ENCODE data around the gene ZNF302. TPM values are rescaled to one million over a fixed set of nuclear protein-coding genes. Genes with fewer than 3 reads are reported as not detected.

The ZNF302 gene
- total RNA-seq, 1 experiment from 2014 or later: 19.5 TPM

DNA sequence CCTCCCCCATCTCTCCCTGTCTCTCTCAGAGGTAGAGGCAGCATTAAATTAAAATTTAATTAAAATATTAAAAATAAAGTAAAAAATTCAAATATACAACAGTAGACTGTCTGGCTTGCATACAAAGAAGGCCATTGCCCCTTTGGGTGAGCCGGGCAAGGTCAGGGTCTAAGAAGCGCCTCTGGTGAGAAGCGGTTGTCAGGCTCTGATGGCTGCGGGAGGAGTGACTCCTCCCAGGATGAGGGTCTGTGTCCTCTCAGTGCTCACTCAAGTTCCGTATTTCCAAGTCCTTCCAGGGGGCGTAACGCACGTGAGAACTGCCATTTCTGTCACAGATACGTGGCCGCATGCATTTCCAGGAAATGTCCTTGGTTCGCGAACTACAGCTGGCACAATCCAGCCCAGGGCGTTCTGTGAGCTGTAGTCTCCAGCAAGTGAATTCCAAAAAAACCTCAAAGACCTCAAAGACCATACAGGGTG is 55.8 kb downstream of the ZNF302 start:
- TSS peak; percentile 94 for BruUV-seq (replicated peaks)
- Histone ChIP-seq H3K4me1 (replicated peaks; ENCODE audit: insufficient read depth) (peaks cover 8% of the 10 kb centered on the region), H2AFZ (peak overlapping the region; percentile 98), H3K36me3 (ENCODE audit: low read depth) (peaks cover 17% of the 10 kb centered on the region), H3K9me2 (ENCODE audit: insufficient read depth) (no peaks in the 10 kb centered on the region), H3K9me3 (ENCODE audit: insufficient read depth, low read depth) (peaks cover 17% of the 10 kb centered on the region), H4K20me1 (ENCODE audit: insufficient read depth) (no peaks in the 10 kb centered on the region), H3K27ac (peak overlapping the region; percentile 77), H3K4me3 (peak overlapping the region; percentile 93), H3K27me3 (ENCODE audit: insufficient read depth, low read depth) (peaks cover under 1% of the 10 kb centered on the region; the same call in 1 of the 2 replicates), H3K79me2 (ENCODE audit: low read depth) (no peaks in the 10 kb centered on the region), H3F3A (ENCODE audit: insufficient read depth, low read depth) (peaks cover 8% of the 10 kb centered on the region; the same call in 1 of the 2 replicates), H3K4me2 (peak overlapping the region; percentile 87)
- intact Hi-C loops (cut with micrococcal nuclease; ENCODE audit: unreplicated experiment): no loop called here
- TF ChIP-seq, protein P1, sequence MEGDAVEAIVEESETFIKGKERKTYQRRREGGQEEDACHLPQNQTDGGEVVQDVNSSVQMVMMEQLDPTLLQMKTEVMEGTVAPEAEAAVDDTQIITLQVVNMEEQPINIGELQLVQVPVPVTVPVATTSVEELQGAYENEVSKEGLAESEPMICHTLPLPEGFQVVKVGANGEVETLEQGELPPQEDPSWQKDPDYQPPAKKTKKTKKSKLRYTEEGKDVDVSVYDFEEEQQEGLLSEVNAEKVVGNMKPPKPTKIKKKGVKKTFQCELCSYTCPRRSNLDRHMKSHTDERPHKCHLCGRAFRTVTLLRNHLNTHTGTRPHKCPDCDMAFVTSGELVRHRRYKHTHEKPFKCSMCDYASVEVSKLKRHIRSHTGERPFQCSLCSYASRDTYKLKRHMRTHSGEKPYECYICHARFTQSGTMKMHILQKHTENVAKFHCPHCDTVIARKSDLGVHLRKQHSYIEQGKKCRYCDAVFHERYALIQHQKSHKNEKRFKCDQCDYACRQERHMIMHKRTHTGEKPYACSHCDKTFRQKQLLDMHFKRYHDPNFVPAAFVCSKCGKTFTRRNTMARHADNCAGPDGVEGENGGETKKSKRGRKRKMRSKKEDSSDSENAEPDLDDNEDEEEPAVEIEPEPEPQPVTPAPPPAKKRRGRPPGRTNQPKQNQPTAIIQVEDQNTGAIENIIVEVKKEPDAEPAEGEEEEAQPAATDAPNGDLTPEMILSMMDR (conservative IDR thresholded peaks at IDR 0.05): no peak
- no peak for TF ChIP-seq EZH2 (IDR thresholded peaks at IDR 0.05; ENCODE audit: low read depth)
- ChIA-PET POLR2A (ENCODE audit: unreplicated experiment) (no interaction called here), CTCF (no interaction called here)
- no peak for DNase-seq

DNA sequence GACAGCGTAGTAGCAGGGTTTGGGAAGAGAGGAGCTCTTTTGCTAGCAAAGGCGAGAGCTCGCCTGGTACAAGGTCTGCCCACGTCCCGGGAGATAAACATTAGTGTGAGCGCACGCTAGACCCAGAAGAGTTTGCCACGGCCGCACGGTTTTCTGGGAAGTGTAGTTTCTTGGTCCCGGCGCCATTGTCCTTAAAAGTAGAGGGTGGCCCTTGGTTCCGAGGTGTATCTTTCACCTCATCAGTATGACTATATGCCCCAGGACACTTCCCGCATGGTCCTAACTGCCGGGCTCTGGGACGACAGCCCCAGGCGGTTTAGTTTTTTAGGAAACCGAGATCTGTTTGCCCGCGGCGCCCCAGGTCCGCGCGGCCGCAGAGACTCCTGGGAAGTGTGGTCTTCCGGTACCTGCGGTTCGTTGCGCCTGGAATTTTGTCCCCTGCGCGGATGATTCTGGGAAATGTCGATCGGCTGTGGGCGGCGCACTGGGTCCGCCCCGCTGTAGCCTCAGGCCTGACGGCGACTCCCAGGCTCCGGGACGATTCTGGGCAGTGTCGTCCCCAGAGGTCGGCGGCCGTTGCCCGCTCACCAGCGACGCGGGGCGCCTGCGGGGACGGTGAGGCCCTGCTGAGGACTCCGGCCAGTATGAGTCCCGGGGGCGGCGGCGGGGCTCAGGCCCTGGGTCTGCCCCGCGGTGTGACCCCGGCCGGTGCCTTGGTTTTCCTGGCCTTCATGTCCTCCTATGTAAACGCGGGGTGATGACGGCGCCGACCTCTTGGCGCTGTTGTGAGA is 56.5 kb downstream of the ZNF302 start, which contains the start of gene ZNF181:
Gene ZNF181 (plus strand): TSS at position 498 of the 791 bp plus-strand sequence. CDS start 795 bp downstream, outside the sequence.
- no peaks in the 10 kb centered on the region for H3K9me2 ChIP-seq (ENCODE audit: insufficient read depth)
- ChIA-PET POLR2A (ENCODE audit: unreplicated experiment) (no interaction called here), CTCF (no interaction called here)
- H3K36me3 ChIP-seq (ENCODE audit: low read depth): peaks cover 22% of the 10 kb centered on the region
- BruUV-seq (replicated peaks): no TSS peak
- TF ChIP-seq, protein P1 (conservative IDR thresholded peaks at IDR 0.05): no peak
- TF ChIP-seq EZH2 (IDR thresholded peaks at IDR 0.05; ENCODE audit: low read depth): no peak
- peak within 1 kb of the TSS; percentile 98 for H2AFZ ChIP-seq
- H3K4me1 ChIP-seq (replicated peaks; ENCODE audit: insufficient read depth): peaks cover 8% of the 10 kb centered on the region
- peak within 1 kb of the TSS; percentile 93 for H3K4me3 ChIP-seq
- DNase-seq: peak; percentile 80 to 88
- H3F3A ChIP-seq (ENCODE audit: insufficient read depth, low read depth): peaks cover 8% of the 10 kb centered on the region; the same call in 1 of the 2 replicates
- intact Hi-C loops (cut with micrococcal nuclease; ENCODE audit: unreplicated experiment): loop anchor here (1.0 kb wide), 2 partner anchors 39 to 57 kb away; partner anchors contain the start of genes SCGB2B2, ZNF302 and ZNF599
- H3K27ac ChIP-seq: peak within 1 kb of the TSS; percentile 77
- H3K79me2 ChIP-seq (ENCODE audit: low read depth): no peaks in the 10 kb centered on the region
- H4K20me1 ChIP-seq (ENCODE audit: insufficient read depth): no peaks in the 10 kb centered on the region
- H3K9me3 ChIP-seq (ENCODE audit: insufficient read depth, low read depth): peaks cover 17% of the 10 kb centered on the region
- peak within 1 kb of the TSS; percentile 87 for H3K4me2 ChIP-seq
- no peaks in the 10 kb centered on the region for H3K27me3 ChIP-seq (ENCODE audit: insufficient read depth, low read depth)

DNA sequence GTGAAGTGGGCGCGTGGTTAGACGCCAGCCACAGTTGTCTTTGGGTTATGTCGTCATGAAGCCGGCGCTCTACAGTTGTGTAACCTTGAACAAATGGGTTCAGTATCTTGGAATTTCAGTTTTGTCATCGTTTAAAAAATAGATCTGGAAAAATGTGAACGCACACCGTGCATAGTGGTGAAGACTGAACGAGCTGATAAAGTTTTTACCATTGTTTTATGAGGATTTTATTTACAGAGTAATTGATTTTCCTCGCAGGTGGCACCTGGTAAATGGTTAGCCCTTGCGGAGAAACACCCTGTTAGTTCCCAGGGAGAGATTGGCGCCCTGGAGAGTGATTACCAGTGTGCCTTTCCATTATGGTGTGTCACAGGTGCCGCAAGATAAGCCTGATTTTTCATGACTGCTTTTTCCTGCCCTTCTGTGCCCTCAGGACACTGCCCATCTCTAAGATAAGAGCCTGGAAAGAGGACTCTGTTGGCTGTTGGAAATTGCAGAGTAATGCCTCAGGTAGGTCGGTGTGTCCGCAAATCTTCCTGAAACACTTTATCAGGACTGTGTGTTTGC is 57.1 kb downstream of the ZNF302 start:
- ChIA-PET POLR2A (ENCODE audit: unreplicated experiment) (no interaction called here), CTCF (no interaction called here)

More for the DNA sequence above, 57.1 kb downstream of the ZNF302 start:
- BruUV-seq (replicated peaks): TSS peak; percentile 63
- peak overlapping the region; percentile 87 for H3K4me2 ChIP-seq
- intact Hi-C loops (cut with micrococcal nuclease; ENCODE audit: unreplicated experiment): loop anchor here (1.0 kb wide), 2 partner anchors 39 to 57 kb away; partner anchors contain the start of genes SCGB2B2, ZNF302 and ZNF599
- DNase-seq: peak in 1 of 2 experiments; percentile 73
- no peaks in the 10 kb centered on the region for H3K79me2 ChIP-seq (ENCODE audit: low read depth)
- H3K36me3 ChIP-seq (ENCODE audit: low read depth): peaks cover 29% of the 10 kb centered on the region
- H3K4me1 ChIP-seq (replicated peaks; ENCODE audit: insufficient read depth): peaks cover 8% of the 10 kb centered on the region
- H3K9me2 ChIP-seq (ENCODE audit: insufficient read depth): no peaks in the 10 kb centered on the region
- no peaks in the 10 kb centered on the region for H4K20me1 ChIP-seq (ENCODE audit: insufficient read depth)
- H2AFZ ChIP-seq: peak overlapping the region; percentile 98
- no peaks in the 10 kb centered on the region for H3K27me3 ChIP-seq (ENCODE audit: insufficient read depth, low read depth)
- peaks cover 8% of the 10 kb centered on the region; the same call in 1 of the 2 replicates for H3F3A ChIP-seq (ENCODE audit: insufficient read depth, low read depth)
- peak overlapping the region; percentile 77 for H3K27ac ChIP-seq
- peaks cover 22% of the 10 kb centered on the region for H3K9me3 ChIP-seq (ENCODE audit: insufficient read depth, low read depth)
- H3K4me3 ChIP-seq: peak overlapping the region; percentile 93
- TF ChIP-seq, protein P1 (conservative IDR thresholded peaks at IDR 0.05): no peak
- TF ChIP-seq EZH2 (IDR thresholded peaks at IDR 0.05; ENCODE audit: low read depth): no peak
